GM12891 (cell line): ENCODE measurements around the gene PYCARD.
A peak's percentile ranks its signal among the peaks of the same experiment; 100 is the strongest.

Source experiments
- PAX5 ChIP-seq: IDR thresholded peaks from 2 replicates; pipeline ENCODE4 v1.6.1; 2011; ENCODE audit warnings: low read length, moderate library complexity, mild to moderate bottlenecking; ENCODE audit not compliant: insufficient read depth, severe bottlenecking
- POLR2A ChIP-seq: IDR thresholded peaks from 2 replicates; pipeline ENCODE4 v1.6.1; 2011; ENCODE audit warnings: low read depth, low read length, control low read depth
- POLR2AphosphoS5 ChIP-seq: IDR thresholded peaks from 2 replicates; pipeline ENCODE4 v1.6.1; 2011; ENCODE audit warnings: low read depth, low read length, control low read depth
- TAF1 ChIP-seq: IDR thresholded peaks from 2 replicates; pipeline ENCODE4 v1.6.1; 2011; ENCODE audit warnings: low read depth, low read length, control low read depth

- peak; percentile 45; the same call in 1 of the 2 replicates for TF ChIP-seq POLR2A
- no peak for TF ChIP-seq POLR2AphosphoS5
- no peak for TF ChIP-seq TAF1
- TF ChIP-seq PAX5: no peak
Observed at GRCh38 chr16:31189412-31189778, 13.2 kb downstream of the PYCARD start.
